DND-41 (cell line): ENCODE measurements around the gene CFAP53.

Experiments
- EZH2 ChIP-seq: IDR thresholded peaks from 3 replicates; pipeline ENCODE4 v1.6.1; 2012; ENCODE audit warnings: borderline replicate concordance, low read depth, mild to moderate bottlenecking, moderate library complexity, low read length, inconsistent platforms; ENCODE audit not compliant: severe bottlenecking
- TF ChIP-seq, protein P1 (sequence below): IDR thresholded peaks from 2 replicates; pipeline ENCODE4 v1.5.1; 2012; ENCODE audit warnings: borderline replicate concordance, low read length, moderate library complexity, mild to moderate bottlenecking; ENCODE audit not compliant: poor library complexity, severe bottlenecking; ENCODE audit errors: extremely low read depth

DNA sequence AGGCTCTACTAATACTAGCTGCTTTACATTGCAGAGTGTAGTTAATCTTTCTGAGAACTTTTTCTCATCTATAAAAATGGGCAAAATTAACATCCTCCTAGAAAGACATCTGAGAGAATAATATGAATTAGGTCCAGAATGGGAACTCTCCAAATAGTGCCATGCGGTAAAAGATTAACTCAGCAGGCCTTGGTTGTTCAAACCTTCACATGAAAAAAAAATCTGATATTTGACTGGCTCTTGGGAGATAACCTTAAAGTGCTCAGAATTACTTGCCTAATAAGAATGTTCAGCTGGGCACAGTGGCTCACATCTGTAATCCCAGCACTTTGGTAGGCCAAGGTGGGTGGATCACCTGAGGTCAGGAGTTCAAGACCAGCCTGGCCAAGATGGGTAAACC is 26.7 kb upstream of the CFAP53 start:
- TF ChIP-seq EZH2: no peak
- TF ChIP-seq, protein P1, sequence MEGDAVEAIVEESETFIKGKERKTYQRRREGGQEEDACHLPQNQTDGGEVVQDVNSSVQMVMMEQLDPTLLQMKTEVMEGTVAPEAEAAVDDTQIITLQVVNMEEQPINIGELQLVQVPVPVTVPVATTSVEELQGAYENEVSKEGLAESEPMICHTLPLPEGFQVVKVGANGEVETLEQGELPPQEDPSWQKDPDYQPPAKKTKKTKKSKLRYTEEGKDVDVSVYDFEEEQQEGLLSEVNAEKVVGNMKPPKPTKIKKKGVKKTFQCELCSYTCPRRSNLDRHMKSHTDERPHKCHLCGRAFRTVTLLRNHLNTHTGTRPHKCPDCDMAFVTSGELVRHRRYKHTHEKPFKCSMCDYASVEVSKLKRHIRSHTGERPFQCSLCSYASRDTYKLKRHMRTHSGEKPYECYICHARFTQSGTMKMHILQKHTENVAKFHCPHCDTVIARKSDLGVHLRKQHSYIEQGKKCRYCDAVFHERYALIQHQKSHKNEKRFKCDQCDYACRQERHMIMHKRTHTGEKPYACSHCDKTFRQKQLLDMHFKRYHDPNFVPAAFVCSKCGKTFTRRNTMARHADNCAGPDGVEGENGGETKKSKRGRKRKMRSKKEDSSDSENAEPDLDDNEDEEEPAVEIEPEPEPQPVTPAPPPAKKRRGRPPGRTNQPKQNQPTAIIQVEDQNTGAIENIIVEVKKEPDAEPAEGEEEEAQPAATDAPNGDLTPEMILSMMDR: no peak
